Glutamatergic neuron (in vitro differentiated cells): ENCODE results near the gene GBX2. TPM values are rescaled to one million over a fixed set of nuclear protein-coding genes. Genes with fewer than 3 reads are reported as not detected.

Experiments
- DNase-seq: peaks from one replicate; pipeline ENCODE4 v3.0.0; 2022
- H3K27ac Mint-ChIP-seq: one replicate; pipeline ENCODE4 v1.8.0; 2020; ENCODE audit warnings: mild to moderate bottlenecking, mixed read lengths, inconsistent platforms; ENCODE audit not compliant: unreplicated experiment
- H3K27me3 Mint-ChIP-seq: one replicate; pipeline ENCODE4 v1.8.0; 2020; ENCODE audit warnings: mild to moderate bottlenecking, moderate library complexity, mixed read lengths, inconsistent platforms; ENCODE audit not compliant: unreplicated experiment
- H3K36me3 Mint-ChIP-seq: one replicate; pipeline ENCODE4 v1.8.0; 2020; ENCODE audit warnings: mild to moderate bottlenecking, mixed read lengths, inconsistent platforms; ENCODE audit not compliant: unreplicated experiment
- H3K4me1 Mint-ChIP-seq: one replicate; pipeline ENCODE4 v1.8.0; 2020; ENCODE audit warnings: mild to moderate bottlenecking, low read depth, mixed read lengths, inconsistent platforms; ENCODE audit not compliant: unreplicated experiment
- H3K4me3 Mint-ChIP-seq: one replicate; pipeline ENCODE4 v1.8.0; 2020; ENCODE audit warnings: mild to moderate bottlenecking, mixed read lengths, inconsistent platforms; ENCODE audit not compliant: unreplicated experiment
- H3K9me3 Mint-ChIP-seq: one replicate; pipeline ENCODE4 v1.8.0; 2020; ENCODE audit warnings: mild to moderate bottlenecking, moderate library complexity, mixed read lengths, inconsistent platforms; ENCODE audit not compliant: unreplicated experiment
- CTCF ChIP-seq: fragments of 200-600 bp; sonication (generic); IDR thresholded peaks from one replicate; pipeline ENCODE4 v1.5.0; 2021; ENCODE audit not compliant: partially characterized antibody, unreplicated experiment
- total RNA-seq: library from RNA; stranded (reverse); fragmentation: NEBNext Ultra II Directional; extraction: Animal tissue kit (Norgen Biotek cat#: 25700); gene quantifications from one replicate; pipeline ENCODE4 v1.2.1, GENCODE V29; 2021; ENCODE audit not compliant: unreplicated experiment

Gene GBX2
- total RNA-seq, 1 donor from 2014 or later = 1.2 TPM

GRCh38 chr2:236157366-236157765 is 10.8 kb downstream of the GBX2 start:
- H3K4me3 Mint-ChIP-seq = no peak overlapping the region
- peaks cover 11% of the 10 kb centered on the region for H3K9me3 Mint-ChIP-seq
- DNase-seq = no peak
- H3K27me3 Mint-ChIP-seq = peaks cover 13% of the 10 kb centered on the region
- H3K4me1 Mint-ChIP-seq = peaks cover 8% of the 10 kb centered on the region
- no peak for TF ChIP-seq CTCF
- peaks cover 13% of the 10 kb centered on the region for H3K36me3 Mint-ChIP-seq
- no peak overlapping the region for H3K27ac Mint-ChIP-seq

GRCh38 chr2:236156860-236157194 is 11.4 kb downstream of the GBX2 start:
- no peak for DNase-seq
- Mint-ChIP-seq H3K4me1 (peaks cover 8% of the 10 kb centered on the region), H3K4me3 (no peak overlapping the region), H3K27me3 (peaks cover 10% of the 10 kb centered on the region), H3K27ac (no peak overlapping the region), H3K9me3 (peaks cover 12% of the 10 kb centered on the region), H3K36me3 (peaks cover 13% of the 10 kb centered on the region)
- TF ChIP-seq CTCF = no peak

GRCh38 chr2:236156095-236156859 is 11.9 kb downstream of the GBX2 start:
- peaks cover 14% of the 10 kb centered on the region for H3K9me3 Mint-ChIP-seq
- no peak for TF ChIP-seq CTCF
- no peak for DNase-seq
- peaks cover 4% of the 10 kb centered on the region for H3K4me1 Mint-ChIP-seq
- peaks cover 10% of the 10 kb centered on the region for H3K27me3 Mint-ChIP-seq
- no peak overlapping the region for H3K4me3 Mint-ChIP-seq
- no peak overlapping the region for H3K27ac Mint-ChIP-seq
- peaks cover 13% of the 10 kb centered on the region for H3K36me3 Mint-ChIP-seq

GRCh38 chr2:236155406-236155805 is 12.8 kb downstream of the GBX2 start:
- Mint-ChIP-seq H3K9me3 (peaks cover 20% of the 10 kb centered on the region), H3K27me3 (peaks cover 10% of the 10 kb centered on the region), H3K4me3 (no peak overlapping the region), H3K27ac (no peak overlapping the region), H3K36me3 (peaks cover 18% of the 10 kb centered on the region), H3K4me1 (peaks cover 2% of the 10 kb centered on the region)
- no peak for TF ChIP-seq CTCF
- no peak for DNase-seq

- TF ChIP-seq CTCF = no peak
- no peak overlapping the region for H3K27ac Mint-ChIP-seq
- DNase-seq = no peak
- H3K4me3 Mint-ChIP-seq = no peak overlapping the region
- H3K9me3 Mint-ChIP-seq = peaks cover 21% of the 10 kb centered on the region
- H3K27me3 Mint-ChIP-seq = peaks cover 6% of the 10 kb centered on the region
- peaks cover 4% of the 10 kb centered on the region for H3K36me3 Mint-ChIP-seq
- H3K4me1 Mint-ChIP-seq = peaks cover 10% of the 10 kb centered on the region
Measured at GRCh38 chr2:236146436-236146835, 21.8 kb downstream of the GBX2 start.
